KMS-11 (cell line): ENCODE data around the gene ID4.

Experiments
- H2AFZ ChIP-seq: fragments of 200-600 bp; sonication (generic); 2 replicates; pipeline ENCODE4 v1.6.1; 2016; ENCODE audit warnings: antibody characterized with exemption, mixed run types, low read depth
- H3K27ac ChIP-seq: fragments of 200-600 bp; sonication (generic); 2 replicates; pipeline ENCODE4 v1.6.1; 2016; ENCODE audit warnings: mild to moderate bottlenecking, mixed run types
- H3K27me3 ChIP-seq: fragments of 200-600 bp; sonication (generic); 2 replicates; pipeline ENCODE4 v1.6.1; 2017; ENCODE audit warnings: mild to moderate bottlenecking, low read depth, mixed run types, moderate library complexity; ENCODE audit not compliant: insufficient read depth
- H3K36me3 ChIP-seq: fragments of 200-600 bp; sonication (generic); 2 replicates; pipeline ENCODE4 v1.6.1; 2017; ENCODE audit warnings: mild to moderate bottlenecking, mixed run types; ENCODE audit not compliant: insufficient read depth
- H3K4me1 ChIP-seq: fragments of 200-600 bp; sonication (generic); 2 replicates; pipeline ENCODE4 v1.6.1; 2016; ENCODE audit warnings: mild to moderate bottlenecking, low read depth, mixed run types; ENCODE audit not compliant: poor library complexity, severe bottlenecking
- H3K4me2 ChIP-seq: fragments of 200-600 bp; sonication (generic); 2 replicates; pipeline ENCODE4 v1.7.0; 2016; ENCODE audit warnings: mild to moderate bottlenecking, mixed run types
- H3K4me3 ChIP-seq: fragments of 200-600 bp; sonication (generic); IDR thresholded peaks from 2 replicates; pipeline ENCODE4 v1.6.1; 2017; ENCODE audit warnings: low read depth, low read length, mixed read lengths; ENCODE audit not compliant: insufficient read depth
- H3K79me2 ChIP-seq: fragments of 200-600 bp; sonication (generic); 2 replicates; pipeline ENCODE4 v1.6.1; 2016; ENCODE audit warnings: low read depth, mixed run types; ENCODE audit not compliant: insufficient read depth
- H3K9ac ChIP-seq: fragments of 200-600 bp; sonication (generic); 2 replicates; pipeline ENCODE4 v1.6.1; 2016; ENCODE audit warnings: mild to moderate bottlenecking, mixed run types
- H4K20me1 ChIP-seq: fragments of 200-600 bp; sonication (generic); 2 replicates; pipeline ENCODE4 v1.6.1; 2016; ENCODE audit warnings: mild to moderate bottlenecking, mixed run types; ENCODE audit not compliant: insufficient read depth
- CTCF ChIP-seq: fragments of 200-600 bp; sonication (generic); conservative IDR thresholded peaks from 2 replicates; pipeline ENCODE4 v1.6.1; 2017; ENCODE audit warnings: low read depth, mild to moderate bottlenecking, antibody characterized with exemption, low read length, moderate library complexity, mixed read lengths

ID4 gene

DNA sequence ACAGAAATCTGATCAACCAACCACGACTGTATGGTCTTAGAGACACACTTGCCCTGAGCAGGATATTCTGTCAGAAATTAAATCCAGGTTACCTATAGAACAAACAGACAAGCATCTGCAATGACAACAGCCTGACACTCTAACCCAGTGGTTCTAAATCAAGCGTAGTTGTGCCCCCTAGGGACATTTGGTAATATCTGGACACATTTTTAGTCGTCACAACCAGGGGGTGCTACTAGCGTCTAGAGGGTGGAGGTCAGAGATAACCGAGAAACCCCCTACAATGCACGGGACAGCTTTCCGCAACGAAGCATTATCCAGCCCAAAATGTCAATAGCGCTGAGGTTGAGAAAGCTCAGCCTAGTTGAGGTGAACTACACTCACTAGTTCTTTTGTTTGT, 32.3 kb downstream of the ID4 start:
- no peak for TF ChIP-seq CTCF
- H3K27ac ChIP-seq, result no peak overlapping the region
- no peak overlapping the region for H3K4me2 ChIP-seq
- no peaks in the 10 kb centered on the region for H3K79me2 ChIP-seq
- no peaks in the 10 kb centered on the region for H4K20me1 ChIP-seq
- no peak overlapping the region for H3K4me3 ChIP-seq
- H3K27me3 ChIP-seq, result no peaks in the 10 kb centered on the region
- H3K9ac ChIP-seq, result no peak overlapping the region
- H3K4me1 ChIP-seq, result no peaks in the 10 kb centered on the region
- H3K36me3 ChIP-seq, result no peaks in the 10 kb centered on the region
- H2AFZ ChIP-seq, result no peak overlapping the region

- no peak overlapping the region for H3K4me2 ChIP-seq
- TF ChIP-seq CTCF, result no peak
- no peak overlapping the region for H3K27ac ChIP-seq
- H3K27me3 ChIP-seq, result no peaks in the 10 kb centered on the region
- no peak overlapping the region for H2AFZ ChIP-seq
- no peaks in the 10 kb centered on the region for H3K36me3 ChIP-seq
- H3K4me3 ChIP-seq, result no peak overlapping the region
- no peak overlapping the region for H3K9ac ChIP-seq
- no peaks in the 10 kb centered on the region for H3K4me1 ChIP-seq
- H3K79me2 ChIP-seq, result no peaks in the 10 kb centered on the region
- H4K20me1 ChIP-seq, result no peaks in the 10 kb centered on the region
Measured at GRCh38 chr6:19870322-19870721, 33.2 kb downstream of the ID4 start.

GRCh38 chr6:19873031-19873430, 35.9 kb downstream of the ID4 start:
- no peak overlapping the region for H2AFZ ChIP-seq

GRCh38 chr6:19876672-19877071, 39.5 kb downstream of the ID4 start:
- Histone ChIP-seq H3K79me2 (no peaks in the 10 kb centered on the region), H2AFZ (no peak overlapping the region), H3K36me3 (no peaks in the 10 kb centered on the region), H3K9ac (no peak overlapping the region), H3K4me1 (no peaks in the 10 kb centered on the region), H4K20me1 (no peaks in the 10 kb centered on the region), H3K4me3 (no peak overlapping the region), H3K27ac (no peak overlapping the region), H3K27me3 (no peaks in the 10 kb centered on the region), H3K4me2 (no peak overlapping the region)
- no peak for TF ChIP-seq CTCF

More at GRCh38 chr6:19873031-19873430, 35.9 kb downstream of the ID4 start:
- no peak for TF ChIP-seq CTCF
- Histone ChIP-seq H4K20me1 (no peaks in the 10 kb centered on the region), H3K9ac (no peak overlapping the region), H3K4me3 (no peak overlapping the region), H3K79me2 (no peaks in the 10 kb centered on the region), H3K27ac (no peak overlapping the region), H3K36me3 (no peaks in the 10 kb centered on the region), H3K27me3 (no peaks in the 10 kb centered on the region), H3K4me1 (no peaks in the 10 kb centered on the region), H3K4me2 (no peak overlapping the region)

DNA sequence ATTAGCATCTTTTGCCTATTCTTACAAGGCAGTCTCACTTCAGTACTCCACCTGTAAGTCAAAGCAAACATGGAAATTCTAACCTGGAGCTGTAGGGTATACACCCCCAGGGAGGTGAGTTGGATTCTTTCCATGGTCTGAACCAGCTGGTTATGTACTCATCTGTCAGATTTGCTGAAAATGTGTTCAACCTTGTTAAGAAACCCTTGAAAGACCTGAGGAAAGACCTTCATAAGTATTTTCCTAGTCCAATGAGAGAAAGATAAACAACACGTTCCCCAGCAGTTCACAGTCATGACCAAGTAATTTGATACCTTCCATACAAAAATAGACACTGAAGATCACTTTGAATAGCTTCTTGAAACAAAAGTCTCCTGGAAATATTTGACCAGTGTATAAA, 42.5 kb downstream of the ID4 start:
- no peaks in the 10 kb centered on the region for H3K4me1 ChIP-seq
- no peaks in the 10 kb centered on the region for H3K27me3 ChIP-seq
- H3K4me2 ChIP-seq, result no peak overlapping the region
- no peak overlapping the region for H3K9ac ChIP-seq
- no peak overlapping the region for H2AFZ ChIP-seq
- TF ChIP-seq CTCF, result no peak
- H3K36me3 ChIP-seq, result no peaks in the 10 kb centered on the region
- no peaks in the 10 kb centered on the region for H3K79me2 ChIP-seq
- no peaks in the 10 kb centered on the region for H4K20me1 ChIP-seq
- H3K4me3 ChIP-seq, result no peak overlapping the region
- no peak overlapping the region for H3K27ac ChIP-seq
